GM06990 (cell line): ENCODE measurements around the gene ATP11A.

Source experiments
- DNase-seq: peaks from one replicate; pipeline ENCODE4 v3.0.0-alpha.2; 2011; ENCODE audit not compliant: insufficient read length; ENCODE audit errors: extremely low read depth
- H3K27me3 ChIP-seq: replicated peaks from 2 replicates; pipeline ENCODE4 v1.6.0; 2011; ENCODE audit warnings: low read length; ENCODE audit not compliant: control insufficient read depth, insufficient read depth
- H3K36me3 ChIP-seq: 2 replicates; pipeline ENCODE4 v1.5.1; 2011; ENCODE audit warnings: low read length; ENCODE audit not compliant: control insufficient read depth, insufficient read depth
- H3K4me3 ChIP-seq: replicated peaks from 2 replicates; pipeline ENCODE4 v1.5.1; 2011; ENCODE audit warnings: low read depth, mild to moderate bottlenecking, control low read depth, low read length
- TF ChIP-seq, protein P1 (sequence below): IDR thresholded peaks from 2 replicates; pipeline ENCODE4 v1.5.1; 2011; ENCODE audit warnings: low read length, control low read depth, mild to moderate bottlenecking, inconsistent platforms; ENCODE audit not compliant: insufficient read depth, poor library complexity, severe bottlenecking

The ATP11A gene

GRCh38 chr13:112686987-112687386, 2.9 kb upstream of the ATP11A start:
- TF ChIP-seq, protein P1, sequence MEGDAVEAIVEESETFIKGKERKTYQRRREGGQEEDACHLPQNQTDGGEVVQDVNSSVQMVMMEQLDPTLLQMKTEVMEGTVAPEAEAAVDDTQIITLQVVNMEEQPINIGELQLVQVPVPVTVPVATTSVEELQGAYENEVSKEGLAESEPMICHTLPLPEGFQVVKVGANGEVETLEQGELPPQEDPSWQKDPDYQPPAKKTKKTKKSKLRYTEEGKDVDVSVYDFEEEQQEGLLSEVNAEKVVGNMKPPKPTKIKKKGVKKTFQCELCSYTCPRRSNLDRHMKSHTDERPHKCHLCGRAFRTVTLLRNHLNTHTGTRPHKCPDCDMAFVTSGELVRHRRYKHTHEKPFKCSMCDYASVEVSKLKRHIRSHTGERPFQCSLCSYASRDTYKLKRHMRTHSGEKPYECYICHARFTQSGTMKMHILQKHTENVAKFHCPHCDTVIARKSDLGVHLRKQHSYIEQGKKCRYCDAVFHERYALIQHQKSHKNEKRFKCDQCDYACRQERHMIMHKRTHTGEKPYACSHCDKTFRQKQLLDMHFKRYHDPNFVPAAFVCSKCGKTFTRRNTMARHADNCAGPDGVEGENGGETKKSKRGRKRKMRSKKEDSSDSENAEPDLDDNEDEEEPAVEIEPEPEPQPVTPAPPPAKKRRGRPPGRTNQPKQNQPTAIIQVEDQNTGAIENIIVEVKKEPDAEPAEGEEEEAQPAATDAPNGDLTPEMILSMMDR: no peak
- H3K4me3 ChIP-seq: no peak overlapping the region
- no peak for DNase-seq
- no peaks in the 10 kb centered on the region for H3K36me3 ChIP-seq
- H3K27me3 ChIP-seq: no peaks in the 10 kb centered on the region

- TF ChIP-seq, protein P1: no peak
- DNase-seq: no peak
- no peaks in the 10 kb centered on the region for H3K27me3 ChIP-seq
- no peak overlapping the region for H3K4me3 ChIP-seq
- H3K36me3 ChIP-seq: no peaks in the 10 kb centered on the region
Measured at GRCh38 chr13:112687836-112688559, 1.8 kb upstream of the ATP11A start.

GRCh38 chr13:112688560-112689302, 1.1 kb upstream of the ATP11A start:
- DNase-seq: no peak

DNA sequence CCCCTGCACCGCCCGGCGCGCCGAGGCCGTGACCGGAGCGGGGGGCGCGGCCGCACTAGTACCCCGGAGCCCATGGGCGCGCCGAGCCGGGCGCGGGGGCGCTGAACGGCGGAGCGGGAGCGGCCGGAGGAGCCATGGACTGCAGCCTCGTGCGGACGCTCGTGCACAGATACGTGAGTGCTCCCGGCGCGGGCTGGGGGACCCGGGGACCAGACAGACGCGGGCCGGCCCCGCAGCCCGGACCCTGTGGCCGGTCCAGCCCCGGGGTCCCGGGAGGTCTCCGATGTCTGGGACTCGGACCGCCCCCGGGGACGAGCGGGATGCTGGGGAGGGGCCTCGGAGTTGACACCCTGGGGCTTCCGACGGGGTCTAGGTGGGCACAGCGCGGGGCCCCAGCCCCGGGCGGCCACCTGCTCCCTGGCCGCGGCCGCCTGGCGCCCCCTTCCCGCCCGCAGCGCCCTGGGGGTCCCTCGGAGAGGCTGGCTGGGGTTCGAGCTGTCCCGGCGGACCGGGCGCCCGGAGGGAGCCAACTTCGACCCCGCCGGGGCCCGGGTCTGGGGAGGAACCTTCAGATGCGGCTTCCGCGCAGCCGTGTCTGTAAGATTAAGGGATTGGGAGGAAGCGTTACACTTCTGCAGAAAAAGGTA, 568 bp downstream of the ATP11A start:
- TF ChIP-seq, protein P1: no peak
- H3K4me3 ChIP-seq: peak overlapping the region; percentile 79
- DNase-seq: no peak
- H3K36me3 ChIP-seq: no peaks in the 10 kb centered on the region
- H3K27me3 ChIP-seq: no peaks in the 10 kb centered on the region

More at GRCh38 chr13:112688560-112689302, 1.1 kb upstream of the ATP11A start:
- TF ChIP-seq, protein P1: no peak
- no peaks in the 10 kb centered on the region for H3K36me3 ChIP-seq
- peak overlapping the region; percentile 79 for H3K4me3 ChIP-seq
- H3K27me3 ChIP-seq: no peaks in the 10 kb centered on the region

- Histone ChIP-seq H3K27me3 (no peaks in the 10 kb centered on the region), H3K4me3 (peak overlapping the region; percentile 79), H3K36me3 (peaks cover 6% of the 10 kb centered on the region)
- TF ChIP-seq, protein P1: no peak
- no peak for DNase-seq
Measured at GRCh38 chr13:112692104-112692503, 2.3 kb downstream of the ATP11A start.
